ENCODE results near the gene ARSG.

The ARSG gene

DNA sequence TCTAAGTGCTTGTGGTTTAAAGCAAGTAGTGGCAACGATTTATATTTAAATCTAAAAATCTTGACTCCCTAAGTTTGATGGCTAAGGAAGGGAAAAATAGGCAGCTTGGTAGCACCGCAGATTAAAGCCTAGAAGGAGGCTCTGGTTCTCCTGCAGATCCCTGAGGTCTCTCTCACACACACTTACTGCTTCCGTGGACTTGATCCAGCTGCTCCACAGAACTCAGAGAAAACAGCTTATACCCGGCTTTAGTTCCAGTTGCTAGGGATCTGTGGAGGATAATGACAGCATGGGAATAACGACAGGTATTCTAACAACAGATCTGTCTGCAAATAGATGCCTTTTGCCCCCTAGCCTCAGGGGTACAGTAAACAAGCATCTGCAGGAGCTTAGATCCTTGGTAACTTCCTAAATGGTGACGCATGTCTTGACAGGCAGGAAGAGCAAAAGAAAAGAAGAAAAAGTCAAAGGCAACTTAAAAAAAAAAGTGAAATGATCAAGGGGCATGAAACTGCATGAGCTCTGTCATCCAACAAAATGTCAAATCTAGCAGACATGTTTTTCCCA is 161.5 kb downstream of the ARSG start:
- DNase-seq (ENCODE audit: low read depth in 2 of 2): no peak

DNA sequence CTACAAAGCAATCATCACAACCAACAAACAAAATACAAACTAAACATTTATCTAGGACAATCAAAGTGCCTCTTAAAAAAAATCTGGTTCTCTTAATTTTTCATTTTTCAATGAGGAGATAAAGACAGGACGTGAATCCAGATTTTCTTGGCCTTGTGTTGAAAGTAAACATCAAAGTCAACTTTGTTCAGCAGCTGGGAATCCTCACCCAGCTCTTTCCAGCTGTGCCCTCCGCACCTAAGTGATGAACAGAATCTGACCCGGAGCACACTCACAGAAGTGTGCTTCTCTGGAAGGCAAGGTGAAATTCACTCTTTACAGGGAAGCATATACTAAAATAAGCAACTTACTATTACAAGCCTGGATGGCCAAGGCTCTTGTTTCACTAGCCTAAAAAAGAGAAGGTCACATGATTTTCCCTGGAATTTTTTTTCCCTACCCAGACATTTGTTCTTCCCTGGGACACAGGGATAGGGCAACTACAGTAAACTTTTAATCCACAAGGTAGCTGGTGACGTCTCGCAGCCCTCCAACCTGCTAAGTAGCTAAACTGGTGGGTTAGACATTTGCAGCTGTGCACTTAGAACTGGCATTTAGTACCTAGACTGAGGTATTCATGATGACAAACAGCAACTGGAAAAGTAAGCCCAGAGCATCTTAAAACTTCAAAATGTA is 162.8 kb downstream of the ARSG start:
- DNase-seq (ENCODE audit: low read depth in 2 of 2): no peak

DNA sequence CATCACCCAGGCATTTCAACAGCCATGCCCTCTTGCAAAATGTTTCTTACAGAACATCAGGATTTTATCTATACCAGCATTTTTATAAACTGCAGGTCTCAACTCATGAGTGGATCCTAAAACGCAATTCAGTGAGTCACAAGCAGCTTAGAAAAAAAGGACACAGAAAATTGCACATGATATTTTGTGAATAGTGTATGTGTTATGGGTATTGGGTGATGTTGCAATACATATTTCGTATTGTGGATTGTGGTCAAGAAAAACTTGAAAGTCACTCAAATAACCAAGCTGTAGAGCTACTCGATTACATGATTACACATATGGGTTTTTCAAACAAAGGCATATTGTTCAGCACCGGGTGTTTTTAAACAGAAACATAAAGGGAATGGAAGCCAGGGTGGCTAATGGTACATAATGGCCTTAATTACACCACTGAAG is 164.6 kb downstream of the ARSG start:
- no peak for DNase-seq (ENCODE audit: low read depth in 2 of 2)

DNA sequence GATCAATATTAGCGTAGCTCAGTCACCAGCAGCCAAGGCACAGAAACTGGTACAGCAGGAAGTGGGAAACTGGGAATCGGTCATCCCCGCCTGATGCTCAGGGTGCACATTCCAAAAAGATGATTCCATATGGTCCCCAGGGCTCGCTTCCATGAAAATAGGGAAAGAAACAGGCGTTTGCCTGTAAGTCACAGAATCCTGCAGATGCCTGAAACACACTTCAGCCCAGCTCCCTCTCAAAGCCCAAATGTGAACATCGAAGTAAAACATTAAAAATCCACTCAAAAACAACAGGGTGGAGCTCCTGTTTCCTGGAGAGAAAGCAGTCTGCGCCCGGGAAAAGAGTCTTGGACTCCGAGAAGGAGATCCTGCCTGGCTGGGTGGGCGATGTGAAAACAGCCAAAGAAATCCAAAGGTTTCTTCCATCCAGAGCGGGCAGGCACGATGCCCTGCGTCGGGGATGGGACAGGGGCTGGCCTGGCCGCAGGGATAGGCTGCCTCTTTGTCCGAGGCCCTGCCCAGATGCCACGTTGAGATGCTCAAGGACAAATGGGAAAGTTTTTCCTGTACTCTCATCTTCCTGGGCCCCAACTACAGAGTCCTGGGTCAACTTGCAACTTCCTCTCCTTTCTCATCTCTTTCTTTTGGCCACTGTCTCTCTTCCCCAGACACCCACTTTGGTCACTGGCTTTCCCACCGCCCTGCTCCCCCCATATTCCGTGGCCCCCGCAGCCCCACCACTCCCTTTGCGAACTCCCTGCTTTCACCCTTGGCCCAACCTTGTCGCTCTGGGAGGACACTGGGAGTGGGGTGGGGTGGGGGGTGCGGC is 165.3 kb downstream of the ARSG start:
- no peak for DNase-seq (ENCODE audit: low read depth in 2 of 2)

DNA sequence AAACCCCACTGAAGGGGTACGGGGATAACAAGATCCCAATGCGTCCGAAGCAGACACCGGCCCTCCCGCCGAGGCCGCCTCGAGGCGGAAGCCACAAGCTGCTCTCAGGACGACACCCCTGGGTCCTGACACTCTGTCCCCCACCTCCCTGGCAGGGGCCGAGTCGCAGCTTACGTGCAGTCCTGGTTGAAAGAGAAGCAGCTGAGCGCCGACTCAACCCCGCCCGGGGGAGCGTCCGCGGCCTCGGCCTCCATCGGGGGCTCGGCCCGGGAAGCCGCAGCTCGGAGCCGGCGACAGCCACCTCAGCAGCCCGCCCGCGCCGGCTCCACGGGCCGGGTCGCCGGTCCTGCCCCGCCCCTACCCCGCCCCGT is 165.9 kb downstream of the ARSG start, which contains the start of gene WIPI1:
TSS of gene WIPI1 (minus strand) at position 329 of the 371 bp plus-strand sequence. CDS start at position 254, 75 bp downstream.
- DNase-seq (ENCODE audit: low read depth in 2 of 2): no peak

DNA sequence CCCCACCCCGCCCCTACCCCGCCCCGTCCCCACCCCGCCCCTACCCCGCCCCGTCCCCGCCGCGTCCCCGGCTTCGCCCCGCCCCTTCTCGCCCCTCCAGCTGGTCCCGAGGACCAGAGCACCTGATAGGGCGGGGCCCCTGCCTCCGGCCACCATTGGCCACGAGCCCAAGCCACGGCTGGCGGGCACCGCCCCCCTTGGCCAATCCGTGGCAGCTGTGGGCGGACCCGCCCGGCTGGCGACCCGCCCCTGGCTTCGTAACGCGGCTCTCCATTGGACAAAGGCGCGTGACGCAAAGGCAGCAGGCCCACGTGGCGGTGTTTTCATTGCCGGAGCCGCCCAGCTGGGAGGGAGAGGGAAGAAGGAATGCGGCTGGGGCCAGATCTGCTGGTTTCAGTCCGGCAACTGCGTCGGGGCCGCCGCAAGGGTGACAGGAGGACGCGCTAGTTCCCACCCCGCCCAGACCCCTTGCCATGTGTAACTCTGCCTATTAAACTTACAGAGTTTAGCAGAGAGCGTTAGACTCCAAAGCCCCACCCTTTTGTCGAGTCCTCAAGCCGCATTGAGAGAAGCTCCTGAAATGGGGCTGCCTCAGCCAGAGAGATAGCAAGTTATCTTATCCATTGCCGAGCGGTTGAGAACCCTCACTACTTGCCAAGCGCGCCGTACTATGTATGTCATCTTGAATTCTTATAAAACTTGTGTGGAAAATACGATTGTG is 166.4 kb downstream of the ARSG start:
- DNase-seq (ENCODE audit: low read depth in 2 of 2): peak; percentile 93 to 96

DNA sequence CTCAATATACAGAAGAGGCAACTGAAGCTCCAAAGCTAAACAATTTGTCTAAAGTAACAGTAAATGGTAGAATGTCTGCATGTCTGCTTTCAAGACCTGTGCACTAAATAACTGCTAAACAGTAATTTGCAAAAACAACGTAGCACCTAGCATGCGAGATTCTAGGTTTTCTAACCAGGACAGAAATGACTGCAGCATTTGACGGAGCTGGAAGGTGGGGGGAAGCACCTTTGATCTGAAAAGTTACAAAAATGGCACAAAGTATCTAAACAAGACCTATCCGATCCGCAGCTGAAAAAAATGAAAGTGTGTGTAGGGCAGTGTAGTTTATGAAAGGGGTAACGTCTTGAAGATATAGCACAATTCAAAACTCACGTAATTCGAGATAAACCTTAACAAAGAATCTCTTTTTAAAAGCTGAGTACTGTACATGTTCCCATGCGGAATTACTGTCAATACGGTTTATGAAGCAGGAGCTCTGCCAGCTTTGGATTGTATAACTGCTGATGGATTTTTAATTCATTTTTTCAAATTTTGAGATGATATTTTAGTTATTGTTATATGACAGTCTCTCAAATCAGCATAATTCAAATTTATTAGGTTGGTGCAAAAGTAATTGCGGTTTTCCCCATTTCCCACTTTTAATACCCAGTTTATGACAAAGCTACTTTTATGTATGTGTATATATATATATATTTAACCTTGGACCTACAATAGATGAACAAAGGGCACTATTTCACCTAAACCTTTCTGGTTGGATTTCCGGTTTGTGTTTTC is 167.2 kb downstream of the ARSG start:
- DNase-seq (ENCODE audit: low read depth in 2 of 2): no peak

DNA sequence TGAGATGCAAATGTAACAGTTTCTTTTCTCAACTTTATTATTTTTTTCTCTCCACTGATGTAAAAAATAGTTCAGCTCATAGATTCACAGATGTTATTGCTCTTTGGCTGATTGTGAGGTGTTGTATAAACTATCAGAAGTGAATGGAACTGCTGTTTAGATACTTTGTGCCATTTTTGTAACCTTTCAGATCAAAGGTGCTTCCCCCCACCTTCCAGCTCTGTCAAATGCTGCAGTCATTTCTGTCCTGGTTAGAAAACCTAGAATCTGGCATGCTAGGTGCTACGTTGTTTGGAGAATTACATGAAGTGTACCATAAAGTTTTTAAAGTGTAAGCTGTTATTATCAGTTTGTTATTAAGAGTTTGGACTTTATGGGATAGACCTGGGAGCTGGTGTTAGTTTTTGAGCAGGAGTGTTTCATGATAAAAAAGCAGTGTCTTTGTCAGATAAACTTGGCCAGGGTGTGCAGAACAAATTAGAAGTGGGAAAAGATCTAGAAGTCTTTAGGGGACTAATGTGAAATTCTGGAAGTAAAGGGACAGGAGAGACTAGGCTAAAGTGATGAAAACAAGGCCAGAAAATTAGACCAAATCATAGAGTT is 167.8 kb downstream of the ARSG start:
- DNase-seq (ENCODE audit: low read depth in 2 of 2): no peak

DNA sequence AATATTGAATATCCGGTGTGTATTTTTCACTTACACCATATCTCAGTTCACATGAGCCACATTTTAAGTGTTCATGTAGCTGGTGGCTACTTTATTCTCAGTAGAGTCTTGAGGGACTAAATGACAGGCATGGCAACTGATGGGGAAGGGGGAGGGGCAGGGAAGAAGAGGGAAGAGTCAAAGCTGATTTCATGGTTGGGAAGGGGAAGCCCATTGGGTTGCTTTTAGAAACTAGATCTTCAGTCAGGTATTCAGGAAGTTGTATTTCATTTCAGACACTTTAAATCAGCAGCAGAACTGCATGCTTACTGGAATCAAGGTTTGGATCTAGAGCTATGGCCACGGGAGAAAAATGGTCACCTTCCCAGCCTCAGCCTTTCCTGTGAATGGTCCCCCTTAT is 168.9 kb downstream of the ARSG start:
- DNase-seq (ENCODE audit: low read depth in 2 of 2): no peak

DNA sequence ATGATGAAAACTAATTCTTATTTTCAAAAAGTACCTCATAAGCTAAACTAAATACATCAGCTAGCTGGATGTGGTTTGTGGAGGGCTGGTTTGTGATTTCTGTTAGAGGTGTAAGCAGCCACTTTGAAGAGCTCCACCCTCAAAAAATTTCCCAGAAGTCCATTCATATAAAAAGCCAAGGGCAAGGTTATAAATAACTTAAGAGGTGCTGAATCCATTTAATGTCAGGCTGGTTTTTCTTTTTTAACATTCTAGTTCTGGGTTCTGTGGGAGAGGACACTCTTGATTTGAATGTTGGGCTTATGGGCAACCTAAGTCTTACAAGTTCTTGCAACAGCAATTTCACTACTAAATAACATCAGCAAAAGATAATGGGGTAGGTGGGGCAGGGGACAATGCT is 169.4 kb downstream of the ARSG start:
- no peak for DNase-seq (ENCODE audit: low read depth in 2 of 2)

DNA sequence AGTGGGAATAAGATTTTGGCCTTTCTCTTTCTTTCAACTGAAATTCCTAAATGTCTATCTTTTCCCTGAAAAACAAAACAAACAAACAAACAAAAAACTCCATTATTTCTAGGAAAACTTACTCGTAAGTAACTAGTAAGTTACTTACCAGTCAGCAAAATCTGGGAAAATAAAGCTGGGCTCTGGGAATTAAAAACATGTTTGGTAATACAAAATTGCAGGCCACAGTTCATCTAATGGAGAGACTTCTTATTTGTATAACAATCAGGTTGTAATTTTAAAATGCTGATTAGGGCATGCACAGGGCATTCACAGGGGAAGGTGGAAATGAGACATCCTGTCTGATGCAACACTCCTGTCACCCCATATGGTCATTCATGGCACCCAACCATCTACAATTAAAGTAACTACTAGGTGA is 169.8 kb downstream of the ARSG start:
- DNase-seq (ENCODE audit: low read depth in 2 of 2): no peak

DNA sequence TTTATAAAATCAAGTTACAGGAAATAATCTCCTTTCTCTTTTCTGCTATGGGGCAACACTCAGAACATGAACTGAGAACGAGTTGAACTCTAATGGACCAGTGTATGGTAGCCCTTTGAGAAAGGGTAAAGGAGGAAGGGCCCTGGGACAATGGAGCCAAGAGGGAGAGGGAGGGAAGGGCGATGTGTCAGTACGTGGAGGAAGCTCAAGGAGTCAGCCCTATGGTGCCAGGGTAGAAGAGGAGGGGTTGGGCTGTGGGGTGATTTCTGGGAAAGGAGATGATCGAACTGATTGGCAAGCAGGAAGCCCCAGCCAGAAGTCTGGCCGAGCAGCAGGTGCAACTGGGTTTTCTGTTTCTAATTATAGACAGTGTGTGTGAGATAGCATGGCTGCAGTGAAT is 170.3 kb downstream of the ARSG start:
- no peak for DNase-seq (ENCODE audit: low read depth in 2 of 2)

DNA sequence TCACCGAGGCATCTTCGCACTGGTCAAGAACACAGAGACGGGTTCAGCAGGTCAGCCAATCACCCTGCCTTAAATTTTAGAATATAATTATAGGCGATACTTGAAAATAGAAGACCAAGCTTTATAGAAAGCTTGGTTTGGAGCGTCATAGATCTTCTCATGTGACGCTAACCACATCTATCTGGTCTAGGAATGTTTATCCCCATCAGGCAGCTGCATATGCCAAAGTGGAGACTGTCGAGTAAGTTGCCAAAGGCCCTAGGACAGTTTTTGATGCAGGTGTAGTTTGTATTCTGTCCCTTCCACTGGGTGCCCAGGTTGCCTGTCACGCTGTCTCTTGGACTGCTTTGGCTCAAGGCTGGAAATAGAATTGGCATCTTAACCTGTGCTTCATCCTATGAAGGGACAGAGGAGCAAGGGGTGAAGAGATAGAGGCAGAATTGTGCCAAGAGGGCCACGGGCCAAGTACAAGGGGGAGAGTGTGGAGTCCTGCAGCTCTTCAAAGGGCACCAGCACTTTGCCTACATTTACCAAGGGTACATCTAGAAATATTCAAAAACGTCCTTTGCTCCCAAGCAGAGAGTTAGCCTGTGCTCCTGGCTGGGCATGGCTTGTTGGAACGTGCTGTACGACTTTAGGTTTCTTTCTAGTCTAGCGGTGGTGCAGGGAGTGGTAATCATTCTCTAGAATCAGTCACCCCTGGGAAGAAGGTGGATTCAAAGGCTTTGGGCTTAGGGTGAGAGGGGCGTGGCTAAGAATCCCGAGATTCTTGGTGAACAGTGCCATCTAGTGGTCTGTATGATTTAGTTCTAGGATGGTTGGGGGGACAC is 171.3 kb downstream of the ARSG start:
- peak; percentile 26 to 67 for DNase-seq (ENCODE audit: low read depth in 2 of 2)

DNA sequence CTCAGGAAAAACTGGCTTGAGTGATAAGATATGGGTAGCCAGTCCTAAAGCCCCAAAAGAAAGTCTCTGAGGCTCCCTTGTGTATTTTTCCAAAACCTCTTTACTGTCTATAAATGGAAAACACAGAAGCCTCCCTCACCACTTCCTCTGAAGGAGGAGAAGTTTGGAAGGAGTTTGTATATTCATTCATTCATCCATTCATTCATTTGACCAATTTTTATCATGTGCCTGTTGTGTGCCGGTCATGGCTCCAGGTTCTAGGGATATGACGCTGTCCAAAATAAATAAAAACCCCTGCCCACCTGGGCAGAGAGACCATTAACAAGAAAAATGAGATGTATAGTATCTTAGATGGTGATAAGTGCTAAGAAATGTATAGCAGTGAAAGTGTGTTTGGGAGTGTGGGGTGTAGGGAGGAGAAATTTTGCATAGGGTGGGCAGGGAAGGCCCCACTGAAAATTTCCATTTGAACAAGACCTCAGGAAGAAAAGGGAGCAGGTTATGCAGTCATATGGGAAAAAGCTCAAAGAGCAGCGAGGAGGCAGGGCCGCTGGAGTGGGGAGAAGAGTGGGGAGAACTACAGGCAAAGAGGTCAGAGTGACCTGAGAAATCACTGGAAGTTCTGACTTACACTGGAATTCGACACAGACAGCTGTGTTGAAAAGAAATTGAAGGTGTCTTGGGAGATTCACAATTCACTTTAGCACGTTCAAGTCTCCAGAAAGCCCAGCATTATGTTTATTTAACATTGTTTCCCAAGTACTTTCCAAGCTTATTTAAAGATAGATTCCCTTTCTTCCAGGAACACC is 172.1 kb downstream of the ARSG start:
- no peak for DNase-seq (ENCODE audit: low read depth in 2 of 2)

DNA sequence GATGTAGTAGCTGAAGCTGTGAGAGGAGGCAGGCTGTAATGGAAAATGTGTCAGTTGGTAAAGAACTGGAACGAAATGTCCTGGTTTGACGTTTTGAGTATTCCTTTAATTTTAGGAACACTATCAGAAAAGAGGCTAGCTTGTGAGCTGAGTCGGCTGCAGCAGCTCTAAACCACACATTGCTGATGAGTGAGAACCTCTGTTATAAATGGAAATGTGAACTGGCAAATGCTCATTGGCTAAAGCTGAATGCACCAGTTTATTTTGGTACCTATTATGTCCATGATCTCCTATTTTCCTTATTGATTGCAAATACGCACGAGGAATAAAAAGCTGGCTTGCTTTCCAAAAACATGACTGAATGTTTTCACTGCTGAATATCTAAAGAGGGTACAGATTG is 177.0 kb downstream of the ARSG start:
- no peak for DNase-seq (ENCODE audit: low read depth in 2 of 2)

DNA sequence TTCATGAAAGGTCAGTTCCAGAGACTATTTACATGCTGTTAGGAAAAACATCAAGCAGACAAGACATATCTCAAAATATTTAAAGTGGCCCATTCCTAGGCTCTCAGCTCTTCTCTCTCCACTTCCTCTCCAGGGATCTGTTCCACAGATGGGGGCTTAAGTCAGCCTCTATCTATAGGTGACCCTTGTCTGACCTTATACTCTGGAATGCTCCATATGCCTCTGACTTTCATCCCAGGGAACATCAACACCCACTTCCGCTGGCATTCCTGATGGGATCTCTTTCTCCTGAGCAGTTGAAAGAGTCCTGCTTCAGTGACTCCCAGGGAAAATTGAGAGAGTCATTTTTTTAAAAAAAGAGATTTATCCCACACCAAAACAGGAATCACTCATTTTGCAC is 177.5 kb downstream of the ARSG start:
- DNase-seq (ENCODE audit: low read depth in 2 of 2): no peak

Measured in stimulated activated CD4-positive, alpha-beta T cell treated with anti-CD3 and anti-CD28 coated beads, Interleukin-1b, Interleukin-23, amount 100 ng/mL, for 4 hours (primary cell).